K562 (cell line): ENCODE data around the gene TSPOAP1. TPM values are rescaled to one million over a fixed set of nuclear protein-coding genes. Genes with fewer than 3 reads are reported as not detected.

Experiments
- CXXC5 ChIP-seq: fragments of 250-450 bp; sonication (Bioruptor Pico); IDR thresholded peaks from 2 replicates; pipeline ENCODE4 v1.8.0; 2022; ENCODE audit warnings: inconsistent platforms, mild to moderate bottlenecking, moderate library complexity
- EZH2 ChIP-seq: IDR thresholded peaks from 2 replicates; pipeline ENCODE4 v1.6.1; 2012; ENCODE audit warnings: low read depth, mild to moderate bottlenecking, inconsistent platforms, low read length, borderline replicate concordance
- HNRNPH1 ChIP-seq: fragments of 200-400 bp; formaldehyde crosslinking; optimal IDR thresholded peaks from 2 replicates; pipeline ENCODE3; 2017; ENCODE audit warnings: low read depth, mild to moderate bottlenecking, low read length, moderate library complexity
- KDM4B ChIP-seq, 2 experiments: fragments of 450-650 bp in 1 of 2; sonication (generic) in 1 of 2; IDR thresholded peaks; 2 replicates each; pipeline ENCODE4 v1.6.1; 2016 to 2017; ENCODE audit warnings: borderline replicate concordance in 2 of 2, antibody characterized with exemption in 1 of 2, low read depth in 1 of 2, mild to moderate bottlenecking in 1 of 2
- NR2F6 ChIP-seq: fragments of 450-650 bp; formaldehyde crosslinking; IDR thresholded peaks from 2 replicates; pipeline ENCODE4 v1.4.0; 2020; ENCODE audit warnings: mild to moderate bottlenecking
- SAFB ChIP-seq: fragments of 200-400 bp; formaldehyde crosslinking; IDR thresholded peaks from 2 replicates; pipeline ENCODE4 v1.6.1; 2017; ENCODE audit warnings: low read depth, low read length, borderline replicate concordance
- TAF1 ChIP-seq: IDR thresholded peaks from 2 replicates; pipeline ENCODE4 v1.6.1; 2011; ENCODE audit warnings: mild to moderate bottlenecking, low read length, moderate library complexity; ENCODE audit not compliant: insufficient read depth, control insufficient read depth, severe bottlenecking; ENCODE audit errors: extremely low read depth
- polyA plus RNA-seq, 8 experiments: library from polyadenylated mRNA; depleted of rRNA in 4 of 8; stranded (reverse) in 5 of 8; unstranded in 3 of 8; fragments of >200 nt; fragmentation: Nextera tagmentation in 2 of 8; fragmentation: Illumina TruSeq in 1 of 8; extraction: Ambion mirVana in 2 of 8; extraction: Trizol in 1 of 8; gene quantifications; 2 replicates each; pipeline versions ENCODE4 v1.2.1 to v1.2.3, GENCODE V29; 2011 to 2014; ENCODE audit warnings: inconsistent platforms in 1 of 8, missing spikeins in 1 of 8
- total RNA-seq, 7 experiments: library from RNA; depleted of rRNA in 6 of 7; stranded (reverse); fragments of >200 nt in 6 of 7; fragmentation: Illumina TruSeq in 2 of 7; extraction: Trizol in 2 of 7; gene quantifications; 2 replicates each; pipeline versions ENCODE4 v1.2.1 to v1.2.3, GENCODE V29; 2011 to 2021; ENCODE audit warnings: low replicate concordance in 1 of 7
- TF ChIP-seq, protein P1 (sequence below), 2 experiments: fragments of 450-650 bp in 1 of 2; sonication (generic) in 1 of 2; formaldehyde crosslinking in 1 of 2; IDR thresholded peaks; 2 replicates each; pipeline versions ENCODE4 v1.7.1 to v1.9.0; 2016 to 2022; ENCODE audit warnings: inconsistent platforms in 1 of 2, mild to moderate bottlenecking in 1 of 2, missing genetic modification reagents in 1 of 2
- TF ChIP-seq, protein P2 (sequence below): sonication (generic); formaldehyde crosslinking; IDR thresholded peaks from 2 replicates; pipeline ENCODE4 v1.9.0; 2022; ENCODE audit warnings: mild to moderate bottlenecking, missing genetic modification reagents
- TF ChIP-seq, protein P3 (sequence below): sonication (generic); formaldehyde crosslinking; IDR thresholded peaks from 2 replicates; pipeline ENCODE4 v1.8.1; 2023; ENCODE audit warnings: missing genetic modification reagents, mild to moderate bottlenecking, borderline replicate concordance

The TSPOAP1 gene
- total and polyA plus RNA-seq, 9 of the 15 experiments (the other 6 are each of a cell fraction or from before 2014, with no cell fraction given): 0.87 to 3.9 (median 1.8) TPM; not detected in 2

DNA sequence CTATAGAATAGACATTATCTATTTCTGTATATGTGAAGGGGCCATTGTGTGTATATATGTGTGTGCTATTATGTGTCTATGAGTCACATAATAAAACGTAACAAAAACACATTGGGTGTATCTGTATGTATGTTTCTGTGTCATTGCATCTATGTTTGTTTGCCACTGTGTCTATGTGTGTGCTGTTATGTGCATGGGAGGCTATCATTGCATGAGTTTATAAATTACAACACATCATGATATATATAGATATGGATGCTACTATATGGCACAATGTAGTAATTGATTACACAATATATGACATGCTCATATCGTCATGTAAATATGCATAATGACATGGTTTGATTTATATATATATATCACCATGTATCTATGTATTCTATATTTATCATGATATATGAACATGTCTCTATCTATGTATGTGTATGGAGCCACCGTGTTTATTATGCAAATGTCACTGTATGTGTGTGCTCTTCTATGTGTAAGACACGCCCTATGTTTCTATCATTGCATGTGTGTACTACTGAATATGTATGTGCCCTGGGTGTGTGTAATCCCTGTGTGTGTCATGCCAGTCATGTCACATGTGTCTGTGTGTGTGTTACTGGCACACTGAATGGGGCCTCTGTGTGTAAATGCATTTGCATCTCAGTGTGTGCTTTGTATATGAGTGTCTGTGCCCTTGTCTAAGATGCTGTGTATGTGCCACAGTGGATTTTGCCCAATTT, 1.4 kb upstream of the TSPOAP1 start (continued):
- TF ChIP-seq TAF1: no peak
- TF ChIP-seq EZH2: 0 out of 2 replicates have a peak, but pooled peaks have one; percentile 21
- TF ChIP-seq HNRNPH1: peak; percentile 67
- TF ChIP-seq CXXC5 (CRISPR knock-in tag): no peak
- TF ChIP-seq, protein P1, sequence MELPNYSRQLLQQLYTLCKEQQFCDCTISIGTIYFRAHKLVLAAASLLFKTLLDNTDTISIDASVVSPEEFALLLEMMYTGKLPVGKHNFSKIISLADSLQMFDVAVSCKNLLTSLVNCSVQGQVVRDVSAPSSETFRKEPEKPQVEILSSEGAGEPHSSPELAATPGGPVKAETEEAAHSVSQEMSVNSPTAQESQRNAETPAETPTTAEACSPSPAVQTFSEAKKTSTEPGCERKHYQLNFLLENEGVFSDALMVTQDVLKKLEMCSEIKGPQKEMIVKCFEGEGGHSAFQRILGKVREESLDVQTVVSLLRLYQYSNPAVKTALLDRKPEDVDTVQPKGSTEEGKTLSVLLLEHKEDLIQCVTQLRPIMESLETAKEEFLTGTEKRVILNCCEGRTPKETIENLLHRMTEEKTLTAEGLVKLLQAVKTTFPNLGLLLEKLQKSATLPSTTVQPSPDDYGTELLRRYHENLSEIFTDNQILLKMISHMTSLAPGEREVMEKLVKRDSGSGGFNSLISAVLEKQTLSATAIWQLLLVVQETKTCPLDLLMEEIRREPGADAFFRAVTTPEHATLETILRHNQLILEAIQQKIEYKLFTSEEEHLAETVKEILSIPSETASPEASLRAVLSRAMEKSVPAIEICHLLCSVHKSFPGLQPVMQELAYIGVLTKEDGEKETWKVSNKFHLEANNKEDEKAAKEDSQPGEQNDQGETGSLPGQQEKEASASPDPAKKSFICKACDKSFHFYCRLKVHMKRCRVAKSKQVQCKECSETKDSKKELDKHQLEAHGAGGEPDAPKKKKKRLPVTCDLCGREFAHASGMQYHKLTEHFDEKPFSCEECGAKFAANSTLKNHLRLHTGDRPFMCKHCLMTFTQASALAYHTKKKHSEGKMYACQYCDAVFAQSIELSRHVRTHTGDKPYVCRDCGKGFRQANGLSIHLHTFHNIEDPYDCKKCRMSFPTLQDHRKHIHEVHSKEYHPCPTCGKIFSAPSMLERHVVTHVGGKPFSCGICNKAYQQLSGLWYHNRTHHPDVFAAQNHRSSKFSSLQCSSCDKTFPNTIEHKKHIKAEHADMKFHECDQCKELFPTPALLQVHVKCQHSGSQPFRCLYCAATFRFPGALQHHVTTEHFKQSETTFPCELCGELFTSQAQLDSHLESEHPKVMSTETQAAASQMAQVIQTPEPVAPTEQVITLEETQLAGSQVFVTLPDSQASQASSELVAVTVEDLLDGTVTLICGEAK (IDR thresholded peaks at IDR 0.05): no peak
- TF ChIP-seq, protein P1 (CRISPR knock-in tag; IDR thresholded peaks at IDR 0.05): no peak
- no peak for TF ChIP-seq KDM4B (IDR thresholded peaks at IDR 0.05; ENCODE audit: borderline replicate concordance in 2 of 2, low read depth in 1 of 2)
- TF ChIP-seq SAFB: no peak
- TF ChIP-seq NR2F6: no peak
- TF ChIP-seq, protein P2, sequence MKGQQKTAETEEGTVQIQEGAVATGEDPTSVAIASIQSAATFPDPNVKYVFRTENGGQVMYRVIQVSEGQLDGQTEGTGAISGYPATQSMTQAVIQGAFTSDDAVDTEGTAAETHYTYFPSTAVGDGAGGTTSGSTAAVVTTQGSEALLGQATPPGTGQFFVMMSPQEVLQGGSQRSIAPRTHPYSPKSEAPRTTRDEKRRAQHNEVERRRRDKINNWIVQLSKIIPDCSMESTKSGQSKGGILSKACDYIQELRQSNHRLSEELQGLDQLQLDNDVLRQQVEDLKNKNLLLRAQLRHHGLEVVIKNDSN (CRISPR knock-in tag): peak; percentile 39; the same call in 1 of the 2 replicates
- TF ChIP-seq, protein P3, sequence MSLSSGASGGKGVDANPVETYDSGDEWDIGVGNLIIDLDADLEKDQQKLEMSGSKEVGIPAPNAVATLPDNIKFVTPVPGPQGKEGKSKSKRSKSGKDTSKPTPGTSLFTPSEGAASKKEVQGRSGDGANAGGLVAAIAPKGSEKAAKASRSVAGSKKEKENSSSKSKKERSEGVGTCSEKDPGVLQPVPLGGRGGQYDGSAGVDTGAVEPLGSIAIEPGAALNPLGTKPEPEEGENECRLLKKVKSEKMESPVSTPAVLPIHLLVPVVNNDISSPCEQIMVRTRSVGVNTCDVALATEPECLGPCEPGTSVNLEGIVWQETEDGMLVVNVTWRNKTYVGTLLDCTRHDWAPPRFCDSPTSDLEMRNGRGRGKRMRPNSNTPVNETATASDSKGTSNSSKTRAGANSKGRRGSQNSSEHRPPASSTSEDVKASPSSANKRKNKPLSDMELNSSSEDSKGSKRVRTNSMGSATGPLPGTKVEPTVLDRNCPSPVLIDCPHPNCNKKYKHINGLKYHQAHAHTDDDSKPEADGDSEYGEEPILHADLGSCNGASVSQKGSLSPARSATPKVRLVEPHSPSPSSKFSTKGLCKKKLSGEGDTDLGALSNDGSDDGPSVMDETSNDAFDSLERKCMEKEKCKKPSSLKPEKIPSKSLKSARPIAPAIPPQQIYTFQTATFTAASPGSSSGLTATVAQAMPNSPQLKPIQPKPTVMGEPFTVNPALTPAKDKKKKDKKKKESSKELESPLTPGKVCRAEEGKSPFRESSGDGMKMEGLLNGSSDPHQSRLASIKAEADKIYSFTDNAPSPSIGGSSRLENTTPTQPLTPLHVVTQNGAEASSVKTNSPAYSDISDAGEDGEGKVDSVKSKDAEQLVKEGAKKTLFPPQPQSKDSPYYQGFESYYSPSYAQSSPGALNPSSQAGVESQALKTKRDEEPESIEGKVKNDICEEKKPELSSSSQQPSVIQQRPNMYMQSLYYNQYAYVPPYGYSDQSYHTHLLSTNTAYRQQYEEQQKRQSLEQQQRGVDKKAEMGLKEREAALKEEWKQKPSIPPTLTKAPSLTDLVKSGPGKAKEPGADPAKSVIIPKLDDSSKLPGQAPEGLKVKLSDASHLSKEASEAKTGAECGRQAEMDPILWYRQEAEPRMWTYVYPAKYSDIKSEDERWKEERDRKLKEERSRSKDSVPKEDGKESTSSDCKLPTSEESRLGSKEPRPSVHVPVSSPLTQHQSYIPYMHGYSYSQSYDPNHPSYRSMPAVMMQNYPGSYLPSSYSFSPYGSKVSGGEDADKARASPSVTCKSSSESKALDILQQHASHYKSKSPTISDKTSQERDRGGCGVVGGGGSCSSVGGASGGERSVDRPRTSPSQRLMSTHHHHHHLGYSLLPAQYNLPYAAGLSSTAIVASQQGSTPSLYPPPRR: peak; percentile 23; the same call in 1 of the 2 replicates
